Middle frontal gyrus (tissue), 1 donor: Measurements from ENCODE around the gene DRICH1.
"Not testable (repeated sequence)": the region's sequence is repeated elsewhere in the genome, so short reads cannot be mapped to it uniquely, and the experiment has no call there.

ENCODE experiments used
- DNase-seq: peaks from one replicate; pipeline ENCODE4 v3.0.0-alpha.2; 2015; ENCODE audit warnings: low spot score; ENCODE audit errors: extremely low spot score

The DRICH1 gene, protein sequence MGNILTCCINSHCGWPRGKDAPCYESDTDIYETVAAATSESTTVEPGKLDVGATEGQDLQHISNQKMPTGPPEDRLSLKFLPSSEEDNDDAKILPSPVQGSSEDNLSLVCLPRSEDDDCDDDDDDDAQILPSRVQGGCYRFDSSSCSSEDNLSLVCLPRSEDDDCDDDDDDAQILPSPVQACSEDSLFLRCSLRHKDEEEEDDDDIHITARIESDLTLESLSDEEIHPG

DNA sequence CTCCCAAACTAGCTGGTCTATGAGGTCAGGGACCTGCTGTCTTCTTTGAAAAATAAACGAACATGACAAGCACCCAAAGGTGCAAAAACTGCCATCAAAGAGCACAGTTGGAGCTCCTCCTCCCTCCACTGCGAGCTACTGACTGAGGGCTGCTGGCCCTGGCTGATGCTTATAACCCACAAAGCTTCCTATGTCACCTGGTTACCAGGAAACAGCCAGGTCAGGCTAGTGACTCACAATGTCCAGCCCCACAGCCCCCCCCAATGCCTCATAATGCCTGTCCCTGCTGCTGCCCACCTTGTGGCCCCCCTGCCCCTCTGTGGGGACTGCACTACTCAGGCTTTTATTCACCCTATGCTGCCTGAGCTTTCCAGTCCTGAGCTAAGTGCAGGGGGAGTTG lies at the start of gene DRICH1:
Gene DRICH1 (minus strand): TSS at position 144 of the 400 bp plus-strand sequence. CDS start 298 bp downstream, outside the sequence.
- no peak for DNase-seq

DNA sequence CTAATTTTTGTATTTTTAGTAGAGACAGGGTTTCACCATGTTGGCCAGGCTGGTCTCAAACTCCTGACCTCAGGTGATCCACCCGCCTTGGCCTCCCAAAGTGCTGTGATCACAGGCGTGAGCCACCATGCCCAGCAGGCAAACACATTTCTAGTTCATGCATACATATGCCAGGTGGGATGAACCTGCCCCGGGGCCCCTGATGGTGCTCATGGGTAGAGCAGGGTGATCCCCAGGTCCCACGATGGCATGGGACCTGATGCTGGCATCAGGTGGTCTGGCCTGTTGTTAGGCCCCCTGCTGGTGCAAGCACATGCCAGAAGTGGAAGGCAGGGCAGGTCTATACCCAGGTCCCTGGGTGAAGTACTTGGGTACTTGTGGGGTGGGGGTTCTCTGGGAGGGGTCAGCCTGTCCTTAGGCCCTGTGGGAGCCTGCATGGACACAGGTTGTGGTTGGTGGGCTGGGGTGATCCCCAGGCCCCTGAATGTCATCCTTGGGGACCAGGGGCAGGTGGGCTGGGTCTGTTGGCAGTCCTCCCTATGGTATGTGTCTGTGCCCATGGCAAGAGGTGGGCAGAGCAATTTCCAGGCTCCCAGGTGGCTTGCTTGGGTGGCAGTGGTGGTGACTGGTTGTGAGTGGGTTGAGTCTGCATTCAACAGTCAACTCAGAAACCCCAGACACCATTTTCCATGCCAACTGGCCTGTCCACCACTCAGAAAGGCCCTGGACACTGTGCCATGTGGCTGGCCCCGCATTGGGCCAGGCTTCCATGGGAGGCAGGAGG lies 49.1 kb upstream of the DRICH1 start:
- DNase-seq: no peak

DNA sequence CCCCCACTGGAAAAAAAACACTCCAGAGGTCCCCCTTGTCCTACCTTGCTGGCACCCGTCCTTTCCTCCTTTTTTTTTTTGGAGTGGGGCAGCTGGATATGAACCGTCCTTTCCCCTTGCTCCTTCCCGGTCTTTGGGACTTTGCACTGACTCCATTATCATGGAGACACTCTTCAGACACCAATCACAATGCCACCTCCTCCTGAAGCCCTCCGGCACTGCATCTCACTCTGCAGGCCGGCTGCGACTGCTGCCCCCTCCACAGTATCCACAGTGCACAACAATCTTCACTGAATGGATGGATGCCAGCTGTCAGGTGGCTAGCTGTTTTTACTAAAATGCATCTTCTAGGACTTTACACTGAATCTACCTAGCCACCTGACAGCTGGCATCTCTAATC lies 46.0 kb upstream of the DRICH1 start:
- DNase-seq: no peak

DNA sequence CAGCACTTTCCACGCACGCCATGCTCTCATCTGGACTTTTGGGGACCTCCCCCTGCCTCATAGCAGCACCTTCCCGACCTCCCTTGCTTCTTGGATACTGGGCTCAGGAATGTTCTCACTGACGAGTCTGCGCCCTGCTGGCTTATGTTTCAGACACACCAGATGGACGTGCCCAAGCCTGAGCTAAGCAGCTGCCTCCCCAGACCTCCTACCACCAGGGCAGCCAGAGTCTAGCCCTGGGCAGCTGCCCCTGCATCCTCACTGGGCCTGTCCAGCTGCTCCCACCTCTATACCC lies 45.5 kb upstream of the DRICH1 start:
- no peak for DNase-seq

DNA sequence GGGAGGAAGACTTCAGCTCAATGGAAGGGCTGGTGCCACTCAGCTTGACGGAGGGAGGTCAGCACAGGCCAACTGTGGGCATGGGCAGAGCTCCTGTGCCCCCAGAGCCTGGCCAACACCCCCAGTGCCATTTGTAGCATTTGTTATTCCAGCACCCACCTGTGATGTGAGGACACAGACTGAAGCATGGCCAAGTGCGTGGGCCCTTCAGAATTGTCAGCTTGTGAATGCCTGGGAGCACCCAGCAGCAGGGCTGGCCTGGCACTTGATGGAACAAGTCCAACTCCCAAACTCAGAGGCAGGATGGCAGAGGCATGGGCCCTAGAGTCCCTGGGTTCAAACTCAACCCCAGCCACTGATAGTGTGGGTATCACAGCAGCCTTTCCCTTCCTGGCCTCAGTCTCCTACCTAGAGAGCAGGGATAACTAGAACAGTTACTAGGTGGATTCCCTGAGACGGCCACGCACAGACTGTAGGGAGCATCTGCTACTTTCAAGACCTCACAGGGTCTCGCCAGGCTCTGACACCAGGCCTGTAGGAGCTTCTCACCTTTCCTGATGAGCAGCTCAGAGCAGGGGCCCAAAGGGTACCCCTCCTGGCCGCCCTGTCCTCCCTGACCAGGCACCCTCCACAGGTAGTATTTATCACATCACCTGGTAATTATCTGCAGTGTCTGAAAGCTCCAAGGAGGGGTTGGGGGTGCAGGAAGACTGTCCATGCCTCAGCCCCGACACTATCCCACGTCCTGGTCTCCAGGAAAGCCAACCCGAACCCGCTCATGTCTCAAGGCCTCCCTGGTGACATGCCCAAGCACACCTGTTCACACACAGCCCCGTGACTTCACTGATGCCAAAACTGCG lies 45.0 kb upstream of the DRICH1 start:
- not testable (repeated sequence) for DNase-seq

DNA sequence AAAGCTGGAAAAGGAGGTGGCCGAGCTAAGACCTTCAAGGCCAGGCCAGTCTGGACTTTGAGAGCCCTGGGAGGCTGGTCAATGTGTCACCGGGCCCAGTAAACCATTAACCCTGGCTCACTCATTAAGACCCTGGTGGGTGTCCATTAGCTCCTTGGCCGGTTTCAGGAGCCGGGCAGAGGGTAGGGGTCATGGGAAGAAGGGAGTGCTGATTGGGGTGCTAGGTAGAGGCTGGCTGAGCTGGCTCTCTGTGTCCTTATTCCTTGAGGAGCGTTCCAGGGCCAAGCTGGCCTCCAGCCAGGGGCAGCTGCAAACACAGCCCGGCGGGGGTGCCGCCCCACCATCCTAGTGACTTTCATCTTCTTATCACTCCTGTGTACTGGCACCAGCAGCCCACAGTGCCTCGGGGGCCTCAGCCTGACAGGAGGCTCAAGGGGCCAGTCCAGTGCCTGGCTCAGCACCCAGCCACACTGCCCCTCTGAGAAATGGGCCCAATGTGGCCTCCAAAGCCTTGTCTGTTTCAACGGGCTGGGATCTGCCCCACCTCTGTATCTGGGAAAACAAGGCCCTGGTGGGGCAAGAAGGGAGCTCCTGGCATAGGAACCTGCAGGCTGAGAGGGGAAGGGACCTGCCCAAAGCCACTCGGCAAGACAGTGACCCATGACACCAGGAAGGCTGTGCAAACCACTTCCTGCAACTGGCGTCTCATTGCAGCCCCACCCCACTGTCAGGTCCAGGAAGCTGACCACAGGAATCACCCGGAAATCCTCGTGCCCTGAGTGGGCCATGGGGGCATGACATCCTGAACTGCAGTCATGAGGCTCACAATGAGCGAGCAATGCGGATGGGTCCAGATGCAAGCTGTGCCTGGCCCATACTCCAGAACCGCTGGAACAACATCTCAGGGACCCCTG lies 43.6 kb upstream of the DRICH1 start:
- DNase-seq: no peak

DNA sequence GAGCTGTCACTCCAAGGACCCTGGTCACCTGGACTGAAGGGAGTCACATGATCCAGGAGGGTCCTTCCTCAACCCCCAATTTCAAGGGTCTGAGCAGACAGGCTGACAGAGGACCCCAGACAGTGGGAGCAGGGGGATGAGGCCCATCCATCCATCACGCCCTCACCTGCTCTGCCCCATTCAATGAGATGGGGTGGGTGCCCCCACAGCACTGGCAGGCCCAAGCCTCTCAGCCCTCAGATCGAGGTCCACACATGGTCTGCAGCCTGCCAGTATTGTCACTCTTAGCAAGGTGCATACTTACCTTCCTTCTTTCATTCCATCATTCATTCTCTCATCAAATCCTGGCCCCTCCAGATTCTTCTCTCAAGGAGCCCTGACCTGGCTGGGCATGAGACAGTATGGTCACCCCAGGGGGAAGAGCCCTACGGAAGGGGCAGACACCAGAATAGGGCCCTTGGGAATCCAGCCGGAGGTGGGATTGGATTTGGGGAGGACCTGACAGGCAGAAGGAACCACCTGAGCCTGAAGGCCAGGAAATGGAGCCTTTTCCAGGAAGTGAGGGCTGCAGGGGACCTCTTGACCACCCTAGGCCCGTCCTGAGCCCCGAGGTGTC lies 42.9 kb upstream of the DRICH1 start:
- DNase-seq: not testable (repeated sequence)

DNA sequence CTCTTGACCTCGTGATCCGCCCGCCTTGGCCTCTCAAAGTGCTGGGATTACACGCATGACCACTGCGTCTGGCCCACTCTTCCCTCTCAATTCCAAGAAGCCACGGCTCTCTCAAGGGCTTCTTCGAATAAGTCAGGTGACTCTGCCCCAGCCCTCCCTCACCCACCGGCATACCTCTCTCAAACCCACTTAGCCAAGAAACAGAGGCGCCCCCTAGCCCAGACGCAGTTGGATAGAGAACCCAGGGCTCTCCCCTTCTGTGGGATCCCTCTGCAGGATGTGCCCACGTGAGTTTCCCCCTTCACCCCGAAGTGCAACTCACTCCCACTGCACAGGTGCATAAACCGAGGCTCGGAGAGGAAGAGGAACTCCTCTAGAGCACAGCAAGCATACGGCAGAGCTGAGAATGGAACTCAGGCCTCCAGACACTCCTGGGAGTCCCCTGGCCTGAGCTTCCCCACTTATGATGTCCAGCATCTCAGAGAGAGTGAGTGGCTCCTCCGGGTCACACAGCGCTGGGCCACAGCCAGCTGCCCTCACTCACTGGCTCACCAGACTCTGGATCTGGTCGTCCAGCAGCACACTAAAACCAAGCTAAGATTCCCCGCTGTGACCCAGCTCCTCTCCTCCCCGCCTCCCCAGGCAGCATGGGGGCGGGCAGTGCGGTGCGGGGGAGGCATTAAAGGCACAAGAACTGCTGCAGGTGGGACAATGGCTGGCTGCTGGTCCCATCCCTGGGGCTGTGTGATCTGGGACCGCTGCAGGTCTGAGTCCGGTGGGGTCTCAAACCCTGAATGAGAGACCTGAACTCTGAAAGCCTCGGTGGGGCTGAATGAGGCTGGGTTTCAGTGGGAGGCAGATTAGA lies 41.9 kb upstream of the DRICH1 start:
- DNase-seq: no peak

DNA sequence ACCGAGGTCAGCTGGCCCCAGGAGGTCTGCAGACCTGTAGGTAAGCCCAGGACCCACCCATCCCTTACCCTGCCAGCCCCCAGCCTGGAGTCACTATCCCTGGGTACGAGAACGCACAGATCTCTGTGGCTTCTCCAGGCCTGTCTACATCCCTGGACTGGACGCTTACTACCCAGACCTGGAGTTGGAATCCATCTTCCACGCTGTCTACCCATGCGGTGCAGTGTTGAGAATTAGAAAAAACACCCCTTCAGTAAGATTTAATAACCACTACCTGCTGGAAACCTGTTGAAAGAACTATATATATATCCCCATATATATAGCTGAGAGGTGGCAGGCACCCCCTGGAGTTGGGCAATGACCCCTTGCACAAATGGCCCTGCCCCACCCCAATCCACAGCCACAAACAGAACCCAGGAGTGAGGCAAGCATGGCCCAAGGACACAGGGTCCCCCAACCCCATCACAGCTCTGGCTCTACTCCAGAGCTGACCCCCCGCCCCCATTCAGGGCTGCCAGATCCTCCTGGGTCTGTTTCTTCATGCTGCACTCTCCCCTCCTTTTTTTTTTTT lies 41.0 kb upstream of the DRICH1 start:
- DNase-seq: no peak

DNA sequence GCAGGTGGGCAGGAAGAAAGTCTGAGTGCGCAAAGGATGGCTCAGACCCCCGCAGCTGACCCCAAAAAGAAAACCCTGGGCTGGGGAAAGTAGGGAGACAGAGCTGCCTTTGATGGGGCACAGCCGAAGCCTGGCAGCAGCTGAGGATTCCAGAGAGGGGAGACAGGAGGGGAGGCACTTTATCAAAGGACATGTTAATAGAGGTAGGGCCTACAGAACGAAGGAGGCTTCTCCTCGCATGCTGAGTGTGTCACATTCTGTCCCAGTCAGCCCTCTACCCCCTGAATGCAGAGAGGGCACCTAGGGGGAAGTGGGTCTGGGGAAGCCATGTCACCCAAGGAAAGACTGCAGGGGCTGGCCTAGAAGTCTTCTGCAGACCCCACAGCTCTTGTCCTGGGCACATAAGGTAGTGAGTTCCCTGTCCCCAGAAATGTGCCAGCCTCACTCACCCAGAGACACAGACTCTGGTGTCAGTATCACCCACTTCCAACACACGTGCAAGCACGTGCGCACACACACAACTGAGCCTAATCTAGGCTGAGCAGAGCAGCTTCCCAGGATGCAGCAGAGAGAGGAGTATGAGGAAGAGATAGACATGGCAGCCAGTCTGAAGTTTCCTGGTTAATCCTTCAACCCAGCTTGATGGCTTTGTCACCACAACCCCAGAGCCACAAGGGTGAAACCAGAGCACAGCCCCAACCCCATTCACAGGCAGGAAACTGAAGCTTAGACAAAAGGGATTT lies 40.4 kb upstream of the DRICH1 start:
- DNase-seq: not testable (repeated sequence)

DNA sequence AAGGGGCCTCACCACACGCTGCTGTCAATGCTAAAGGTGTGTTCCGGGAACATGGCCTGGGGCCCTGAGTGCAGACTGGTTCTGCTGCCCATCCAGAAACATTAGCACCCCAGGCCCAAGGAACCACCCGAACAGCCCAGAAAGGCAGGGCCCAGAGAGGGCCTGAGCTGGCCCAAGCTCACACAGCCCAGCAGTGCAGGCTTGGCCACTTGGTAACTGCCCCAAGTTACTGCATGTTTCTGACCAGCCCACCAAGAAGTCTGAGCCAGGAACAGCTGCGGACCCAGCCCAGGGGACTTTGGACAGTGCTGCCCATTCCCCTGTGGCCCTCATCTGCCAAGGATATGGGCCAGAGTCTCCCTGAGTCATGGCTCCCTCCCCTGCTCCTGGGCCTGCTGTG lies 39.3 kb upstream of the DRICH1 start:
- DNase-seq: not testable (repeated sequence)

DNA sequence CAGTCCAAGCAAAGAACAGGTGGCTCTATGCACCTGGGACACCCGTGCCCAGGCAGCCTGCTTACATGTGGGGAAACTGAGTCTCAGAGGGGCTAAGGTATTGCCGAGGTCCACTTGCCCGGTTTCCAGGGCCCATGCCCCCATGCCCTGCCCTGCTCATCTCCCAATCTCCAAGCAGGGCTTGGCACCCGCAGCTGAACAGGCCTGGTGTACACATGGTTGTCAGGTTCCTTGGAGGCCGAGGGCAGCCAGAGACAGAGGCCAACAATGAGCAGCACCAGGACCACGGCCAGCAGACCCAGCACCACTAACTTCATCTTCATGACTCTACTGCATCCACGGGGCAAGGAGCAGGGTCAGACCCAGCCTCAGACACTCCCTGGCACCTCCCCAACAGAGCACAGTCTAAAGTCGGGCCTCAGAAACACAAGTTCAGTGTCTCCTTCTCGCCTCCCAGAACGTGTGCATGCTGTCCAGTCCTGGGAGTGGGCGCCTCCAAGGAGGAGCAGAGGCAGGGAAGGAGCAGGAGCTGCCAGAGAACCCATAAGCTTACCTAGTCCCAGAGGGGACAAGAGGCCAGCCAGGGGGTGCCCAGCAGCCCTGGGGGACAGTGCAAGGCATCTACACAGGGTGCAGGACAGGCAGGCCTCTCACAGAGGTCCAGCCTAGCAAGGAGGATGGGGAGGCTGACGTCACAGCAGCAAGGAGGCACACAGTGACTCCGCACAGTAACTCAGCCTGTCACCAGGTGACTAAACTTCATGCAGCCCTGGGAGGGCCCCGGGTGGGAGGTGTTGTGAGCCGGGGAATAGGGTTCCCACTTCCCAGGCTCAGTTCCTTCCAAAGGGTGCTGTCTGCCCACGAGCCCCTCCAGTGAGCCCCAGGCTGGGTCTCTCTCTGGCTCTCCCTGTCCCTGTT lies 38.5 kb upstream of the DRICH1 start:
- no peak for DNase-seq

DNA sequence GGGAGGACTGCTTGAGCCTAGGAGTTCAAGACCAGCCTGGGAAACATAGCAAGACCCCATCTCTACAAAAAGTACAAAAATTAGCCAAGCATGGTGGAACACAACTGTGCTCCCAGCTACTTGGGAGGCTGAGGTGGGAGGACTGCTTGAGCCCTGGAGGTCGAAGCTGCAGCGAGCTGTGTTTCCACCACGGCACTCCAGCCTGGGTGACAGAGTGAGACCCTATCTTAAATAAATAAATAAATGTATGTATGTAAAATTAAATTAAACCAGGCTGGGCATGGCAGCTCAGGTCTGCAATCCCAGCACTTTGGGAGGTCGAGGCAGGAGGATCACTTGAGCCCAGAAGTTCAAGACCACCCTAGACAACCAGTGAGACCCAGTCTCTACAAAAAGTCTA lies 28.3 kb upstream of the DRICH1 start:
- DNase-seq: not testable (repeated sequence)

DNA sequence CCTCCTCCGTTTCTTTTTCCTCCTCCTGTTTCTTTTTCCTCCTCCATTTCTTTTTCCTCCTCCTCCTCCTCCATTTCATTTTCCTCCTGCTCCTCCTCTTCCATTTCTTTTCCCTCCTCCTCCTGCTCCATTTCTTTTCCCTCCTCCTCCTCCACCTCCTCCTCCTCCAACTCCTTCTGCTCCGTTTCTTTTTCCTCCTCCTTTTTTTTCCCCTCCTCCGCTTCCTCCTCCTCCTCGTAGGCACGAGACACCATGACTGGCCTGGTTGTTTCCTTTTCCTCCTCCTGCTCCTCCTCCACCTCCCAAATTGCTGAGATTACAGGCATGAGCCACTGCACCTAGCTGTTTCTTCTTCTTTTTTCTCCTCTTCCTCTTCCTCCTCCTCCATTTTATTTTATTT lies 25.6 kb upstream of the DRICH1 start:
- no peak for DNase-seq

DNA sequence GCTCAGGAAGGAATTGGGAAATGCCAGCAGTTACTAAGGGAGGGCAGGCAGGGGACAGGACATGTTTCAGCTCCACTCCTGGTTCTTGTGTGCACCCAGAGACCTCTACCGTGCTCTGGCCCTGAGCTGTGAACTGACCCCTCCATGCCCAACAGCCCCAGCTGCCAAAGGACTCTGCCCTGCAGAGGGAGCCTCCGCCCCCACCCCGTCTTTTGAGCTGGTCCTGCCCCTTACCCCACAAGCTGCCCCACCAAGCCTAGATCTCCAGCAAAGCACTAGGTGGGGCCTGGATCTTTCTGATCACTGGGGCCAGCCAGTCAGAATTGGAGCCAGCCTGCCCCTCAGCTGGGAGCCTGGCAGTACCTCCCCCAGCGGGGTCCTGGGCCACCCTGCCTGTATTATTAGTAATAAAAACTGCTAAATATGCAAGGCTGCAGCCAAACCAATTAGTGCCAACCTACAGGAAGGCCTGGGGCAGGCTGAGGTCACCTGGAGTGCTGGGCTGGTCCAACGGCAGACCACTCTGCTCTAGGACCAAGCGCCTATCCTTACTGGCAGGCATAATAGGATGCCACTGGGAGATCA lies 23.9 kb upstream of the DRICH1 start:
- no peak for DNase-seq

DNA sequence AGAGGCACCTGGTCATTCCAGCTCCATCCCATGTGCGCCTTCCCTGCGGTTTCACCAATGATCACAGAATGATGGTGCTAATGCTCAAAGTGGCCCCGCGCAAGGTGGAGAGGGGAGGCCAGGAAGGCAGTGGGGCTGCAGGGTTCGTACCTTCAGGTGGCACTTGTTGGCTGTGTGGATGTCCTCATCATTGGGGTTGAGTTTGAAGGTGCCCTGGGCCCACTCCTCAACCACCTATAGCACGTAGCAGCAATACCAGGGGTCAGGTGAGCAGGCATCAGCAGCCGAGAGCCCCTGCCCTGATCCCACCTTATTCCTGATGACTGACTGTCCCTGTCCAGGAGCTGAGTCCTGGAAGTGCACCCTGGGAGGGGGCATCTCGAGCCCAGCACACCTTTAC lies 20.6 kb upstream of the DRICH1 start:
- DNase-seq: no peak

DNA sequence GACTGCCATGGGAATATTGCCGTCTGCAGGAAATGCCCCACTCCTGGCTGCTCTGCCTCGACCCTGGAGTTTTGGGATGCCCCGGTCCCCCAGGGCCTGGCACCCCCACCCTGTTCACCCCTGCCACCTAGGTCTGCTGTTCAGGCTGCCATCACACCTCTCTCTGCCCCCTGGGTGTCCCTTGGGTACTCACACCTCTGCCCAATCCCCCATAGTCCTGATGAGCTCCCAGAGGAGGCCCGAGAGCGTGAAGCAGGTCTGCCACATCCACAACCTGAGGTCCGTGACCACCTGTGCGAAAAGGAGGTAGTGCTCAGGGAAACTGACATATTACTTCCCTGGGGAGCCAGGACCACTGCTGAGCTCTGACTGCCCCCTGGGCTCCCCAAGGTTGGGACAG lies 20.2 kb upstream of the DRICH1 start:
- no peak for DNase-seq
